Superior temporal gyrus (tissue), 1 donor: ENCODE results near the gene UBE2H.
"Not testable (repeated sequence)": the region's sequence is repeated elsewhere in the genome, so short reads cannot be mapped to it uniquely, and the experiment has no call there.

Experiments
- DNase-seq: peaks from one replicate; pipeline ENCODE4 v3.0.0-alpha.2; 2016; ENCODE audit errors: extremely low spot score

The UBE2H gene

DNA sequence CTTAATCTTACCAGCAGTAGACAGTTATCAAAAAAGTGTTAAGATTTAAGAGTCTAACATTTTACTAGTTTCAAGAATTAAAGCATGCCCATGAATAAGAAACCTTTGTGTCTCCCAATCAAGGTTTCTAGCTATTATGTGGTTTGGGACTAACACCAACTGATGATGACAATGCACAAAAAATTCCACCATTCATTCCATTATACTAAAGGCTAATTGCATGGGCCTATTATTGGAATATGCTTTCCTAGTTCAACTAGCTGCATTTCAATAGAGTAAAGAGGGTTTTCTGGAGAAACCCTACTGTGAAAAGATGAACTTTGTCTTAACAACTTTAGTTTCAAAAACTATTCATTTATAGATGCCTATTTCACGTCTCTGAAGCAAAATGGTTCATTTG lies 44.6 kb downstream of the UBE2H start:
- no peak for DNase-seq

GRCh38 chr7:129907122-129907736 lies 45.5 kb downstream of the UBE2H start:
- no peak for DNase-seq

DNA sequence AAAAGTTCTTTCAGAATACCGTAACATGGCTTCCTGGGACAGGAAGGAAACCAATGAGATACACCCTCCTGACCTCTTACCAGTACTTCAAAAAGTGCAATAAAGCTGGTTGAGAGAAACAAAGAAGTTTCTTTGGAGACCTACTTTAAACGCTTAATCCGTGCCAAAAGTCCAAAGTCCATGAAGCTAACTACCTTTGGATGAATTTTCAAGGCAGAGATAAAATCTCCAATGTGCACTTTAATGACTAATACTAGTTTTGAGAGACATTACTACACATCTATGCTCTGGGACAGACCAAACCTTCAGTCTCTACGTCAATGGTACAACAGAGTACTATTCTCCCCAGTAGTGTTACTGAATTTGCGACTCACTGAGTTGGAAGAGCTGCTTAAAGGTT lies 46.1 kb downstream of the UBE2H start:
- no peak for DNase-seq

- no peak for DNase-seq
These were observed 48.8 kb downstream of the UBE2H start for GRCh38 chr7:129903935-129904334.

GRCh38 chr7:129902788-129903422 lies 49.9 kb downstream of the UBE2H start:
- DNase-seq = no peak

- no peak for DNase-seq
These were observed 54.1 kb downstream of the UBE2H start for GRCh38 chr7:129898502-129899160.

DNA sequence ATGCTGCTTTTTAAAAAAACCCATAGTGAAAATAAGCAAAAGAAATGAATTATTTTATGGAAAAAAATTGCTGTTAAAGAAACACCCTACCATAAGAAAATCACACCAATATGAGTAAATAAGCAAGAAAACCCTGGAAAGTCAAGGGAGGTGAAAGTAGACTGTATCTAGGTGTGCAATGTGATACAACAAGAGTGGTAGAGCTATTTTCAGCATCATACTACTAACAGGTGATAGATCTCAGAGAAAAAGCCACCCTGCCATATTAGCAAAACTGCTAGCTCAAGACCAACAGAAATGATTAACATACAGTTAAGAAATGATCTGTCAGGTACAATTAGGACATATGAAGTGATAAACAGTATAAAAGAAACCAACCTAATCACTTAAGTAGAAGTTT lies 54.8 kb downstream of the UBE2H start:
- DNase-seq = no peak

GRCh38 chr7:129896568-129897382 lies 56.0 kb downstream of the UBE2H start:
- no peak for DNase-seq

DNA sequence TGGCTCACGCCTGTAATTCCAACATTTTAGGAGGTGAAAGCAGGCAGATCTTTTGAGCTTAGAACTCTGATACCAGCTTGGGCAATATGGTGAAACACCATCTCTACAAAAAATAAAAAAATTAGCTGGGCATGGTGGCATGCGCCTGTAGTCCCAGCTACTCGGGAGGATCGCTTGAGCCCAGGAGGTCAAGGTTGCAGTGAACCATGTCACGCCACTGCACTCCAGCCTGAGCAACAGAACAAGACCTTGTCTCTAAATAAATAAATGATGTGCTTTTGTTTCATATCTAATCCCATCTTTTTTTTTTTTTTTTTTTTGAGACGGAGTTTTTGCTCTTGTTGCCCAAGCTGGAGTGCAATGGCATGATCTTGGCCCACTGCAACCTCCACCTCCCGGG lies 58.6 kb downstream of the UBE2H start:
- DNase-seq = not testable (repeated sequence)

DNA sequence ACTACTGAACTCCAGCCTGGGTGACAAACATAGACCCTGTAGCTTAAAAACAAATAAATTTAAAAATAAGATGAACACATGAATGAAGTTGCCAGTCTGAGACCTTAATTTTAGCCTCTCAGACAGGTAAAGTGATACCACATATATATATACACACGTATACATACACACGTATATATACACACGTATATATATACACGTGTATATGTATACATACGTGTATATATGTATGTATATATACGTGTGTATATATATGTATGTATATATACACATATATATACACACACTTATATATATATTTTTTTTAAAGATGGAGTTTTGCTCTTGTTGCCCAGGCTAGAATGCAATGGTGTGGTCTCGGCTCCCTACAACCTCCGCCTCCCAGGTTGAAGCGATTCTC lies 62.7 kb downstream of the UBE2H start:
- DNase-seq = no peak

DNA sequence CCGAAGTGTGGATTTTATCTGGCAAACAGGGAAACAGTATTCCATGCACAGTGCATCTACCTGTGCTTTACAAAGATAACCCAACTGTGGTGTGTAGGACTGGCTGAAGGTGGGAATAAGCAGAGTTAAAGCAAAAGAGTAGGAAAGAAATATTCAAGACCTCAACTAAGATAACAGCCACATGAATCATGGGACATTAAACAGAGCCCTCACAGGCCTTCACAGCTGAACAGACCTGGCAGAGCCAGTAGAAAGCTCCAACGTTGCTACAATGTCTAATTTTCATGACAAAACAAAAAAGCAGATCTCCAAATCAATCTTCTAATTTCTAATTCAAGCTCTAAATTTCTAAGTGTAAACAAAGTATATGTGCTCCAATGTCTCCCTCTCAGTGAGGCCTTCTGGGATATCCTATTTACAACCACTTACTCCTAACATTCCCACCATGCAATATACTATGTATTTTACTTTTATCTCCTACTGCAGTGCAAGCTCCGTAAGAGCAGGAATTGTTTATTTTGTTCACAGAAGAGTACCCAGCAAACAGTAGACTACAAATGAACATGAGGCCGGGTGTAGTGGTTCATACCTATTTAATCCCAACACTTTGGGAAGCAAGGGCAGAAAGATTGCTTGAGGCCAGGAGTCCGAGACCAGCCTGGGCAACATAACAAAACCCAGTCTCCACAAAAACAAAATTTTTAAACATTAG lies 63.5 kb downstream of the UBE2H start:
- no peak for DNase-seq

GRCh38 chr7:129887865-129888264 lies 64.9 kb downstream of the UBE2H start:
- no peak for DNase-seq

DNA sequence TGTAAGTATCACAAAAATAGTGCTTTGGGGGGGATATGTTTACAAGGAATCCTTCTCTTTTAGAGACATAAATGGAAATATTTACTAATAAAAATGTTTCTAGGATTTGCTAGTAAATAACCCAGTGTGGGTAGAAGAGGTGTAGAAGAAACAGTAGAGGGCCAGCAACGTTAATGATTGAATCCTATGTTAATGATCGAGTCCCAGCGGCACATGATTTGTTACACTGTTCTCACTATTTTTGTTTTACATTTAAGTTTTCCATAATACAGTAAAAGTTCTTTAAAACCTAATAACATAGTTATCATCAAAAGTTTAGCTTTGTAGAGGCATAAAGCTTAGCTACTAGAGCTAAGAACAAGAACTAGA lies 66.0 kb downstream of the UBE2H start:
- no peak for DNase-seq

- no peak for DNase-seq
These were observed 66.5 kb downstream of the UBE2H start for GRCh38 chr7:129886167-129886817.

DNA sequence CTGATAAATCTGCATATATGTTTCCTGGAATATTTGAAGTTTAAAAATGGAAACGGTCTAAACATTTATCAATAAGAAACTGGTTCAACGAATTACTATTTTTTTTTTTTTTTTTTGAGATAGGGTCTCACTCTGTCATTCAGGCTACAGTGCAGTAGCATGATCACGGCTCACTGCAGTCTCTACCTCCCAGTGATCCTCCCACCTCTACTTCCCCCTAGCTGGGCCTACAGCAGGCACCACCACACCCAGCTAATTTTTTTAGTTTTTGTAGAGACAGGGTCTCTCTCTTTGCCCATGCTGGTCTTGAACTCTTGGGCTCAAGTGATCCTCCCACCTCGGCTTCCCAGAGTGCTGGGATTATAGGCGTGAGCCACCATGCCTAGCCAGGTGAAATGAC lies 68.3 kb downstream of the UBE2H start:
- no peak for DNase-seq

- no peak for DNase-seq
These were observed 69.6 kb downstream of the UBE2H start for GRCh38 chr7:129883151-129883550.

DNA sequence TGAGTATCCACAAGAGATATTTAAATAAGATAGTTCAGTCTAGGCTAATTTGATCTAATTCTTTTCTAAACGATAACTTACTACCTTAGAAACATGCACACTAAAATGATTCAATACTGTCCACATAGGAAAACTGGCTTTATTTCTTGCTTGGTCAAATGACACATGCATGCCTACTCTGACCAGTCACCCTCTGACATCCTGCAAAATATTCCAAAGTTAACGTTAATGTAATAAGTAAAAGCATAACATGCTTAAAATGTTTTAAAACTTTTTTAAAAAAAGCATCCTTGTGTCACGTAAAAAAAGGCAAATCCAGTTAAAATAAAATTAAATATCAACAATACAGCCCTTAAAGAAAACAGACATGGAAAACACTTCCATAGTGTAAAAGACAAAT lies 70.2 kb downstream of the UBE2H start:
- no peak for DNase-seq

- DNase-seq = no peak
These were observed 75.5 kb downstream of the UBE2H start for GRCh38 chr7:129877146-129877792.

- no peak for DNase-seq
These were observed 76.9 kb downstream of the UBE2H start for GRCh38 chr7:129875745-129876411.

DNA sequence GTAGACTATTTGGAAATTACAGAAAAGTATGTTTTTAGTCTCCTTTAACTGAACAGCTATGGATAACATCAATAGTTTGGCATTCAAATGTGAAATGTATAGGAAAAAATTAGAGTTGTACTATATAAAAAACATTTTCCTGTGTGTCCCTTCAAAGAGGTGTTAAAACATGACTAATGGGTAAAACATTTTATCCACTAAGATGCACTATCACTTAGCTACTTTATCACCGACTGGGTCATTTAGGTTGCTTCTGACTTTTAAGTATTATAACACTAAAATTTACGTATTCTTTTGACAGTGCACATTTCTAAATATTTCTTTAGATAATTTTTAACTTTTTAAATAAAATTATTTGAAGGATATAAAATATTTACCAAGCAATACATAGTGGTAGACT lies 77.6 kb downstream of the UBE2H start:
- no peak for DNase-seq
